GM21390 (cell line): ENCODE data around the gene MBD6.

Experiments used
- ATAC-seq: cut with Tn5 transposase; IDR thresholded peaks from one replicate; pipeline ENCODE4 v1.9.1; 2021; ENCODE audit not compliant: unreplicated experiment

Gene MBD6

DNA sequence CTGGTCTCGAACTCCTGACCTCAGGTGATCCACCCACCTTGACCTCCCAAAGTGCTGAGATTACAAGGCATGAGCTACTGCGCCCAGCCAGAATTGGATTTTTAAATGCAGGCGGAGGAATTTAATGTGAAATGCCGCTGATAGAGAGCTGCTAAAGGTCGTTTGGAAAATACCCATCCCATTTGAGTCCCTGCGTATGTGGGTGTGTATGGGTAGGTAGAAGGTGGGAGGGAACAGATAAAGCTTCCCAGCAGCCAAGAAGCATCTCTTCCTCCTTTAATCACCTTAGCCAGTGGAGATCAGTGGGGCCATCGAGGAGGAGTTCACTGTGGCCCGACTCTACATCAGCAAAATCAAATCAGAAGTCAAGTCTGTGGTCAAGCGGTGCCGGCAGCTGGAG, 52.2 kb downstream of the MBD6 start:
- no peak for ATAC-seq

DNA sequence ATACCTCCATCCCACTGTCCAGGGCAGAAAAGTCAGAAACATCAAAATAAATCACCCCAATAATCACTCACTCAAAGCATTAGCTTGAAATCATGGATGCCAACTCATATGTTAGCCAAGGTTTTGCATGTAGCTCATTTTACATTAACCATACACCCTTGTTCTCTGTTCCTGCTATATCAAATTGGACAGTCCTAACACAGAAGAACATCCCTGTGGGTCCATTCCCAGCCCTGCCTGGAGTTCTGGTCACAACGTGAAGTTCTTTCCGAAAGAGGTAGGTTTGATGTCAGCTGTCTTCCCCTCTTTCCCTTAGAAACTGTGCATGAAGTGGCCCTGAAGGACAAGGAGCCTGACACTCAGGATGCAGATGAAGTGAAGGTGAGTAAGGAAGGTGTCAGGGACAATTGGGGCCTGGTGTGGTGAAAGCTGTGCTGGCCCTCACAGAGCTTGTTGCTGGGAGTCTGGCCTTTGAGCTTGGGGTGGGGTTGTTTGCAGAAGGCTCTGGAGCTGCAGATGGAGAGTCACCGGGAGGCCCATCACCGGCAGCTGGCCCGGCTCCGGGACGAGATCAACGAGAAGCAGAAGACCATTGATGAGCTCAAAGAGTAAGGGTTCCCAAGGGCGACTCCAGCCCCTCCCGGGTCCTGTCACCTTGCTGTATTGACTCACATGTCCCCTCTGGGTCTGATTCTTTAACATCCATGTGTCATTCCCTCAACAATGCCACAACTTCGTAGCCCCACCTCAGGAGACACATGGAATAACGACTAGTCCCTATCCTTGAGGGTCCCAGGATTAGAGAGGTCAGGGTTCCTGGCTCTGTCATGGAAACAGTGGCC, 53.4 kb downstream of the MBD6 start:
- ATAC-seq: no peak

DNA sequence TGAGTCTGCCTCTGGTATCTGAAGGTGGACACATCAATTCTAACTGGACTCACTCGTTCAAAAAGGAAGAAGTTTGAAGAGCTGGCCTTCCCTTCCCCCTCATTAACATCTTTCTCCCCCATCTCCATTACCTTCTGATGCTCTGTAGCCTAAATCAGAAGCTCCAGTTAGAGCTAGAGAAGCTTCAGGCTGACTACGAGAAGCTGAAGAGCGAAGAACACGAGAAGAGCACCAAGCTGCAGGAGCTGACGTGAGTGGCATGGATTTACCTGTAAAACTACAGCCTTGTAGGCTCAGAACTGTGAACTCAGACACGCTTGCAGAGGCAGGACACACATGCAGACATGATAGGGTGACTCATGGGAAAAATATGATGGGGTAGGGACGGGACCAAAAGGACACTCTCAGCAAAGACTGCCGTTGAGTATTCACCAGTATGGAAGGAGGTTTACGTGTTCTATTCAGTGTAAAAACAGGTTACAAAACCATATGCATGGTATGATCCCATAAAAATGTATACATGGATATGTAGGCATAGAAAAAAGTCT, 54.1 kb downstream of the MBD6 start:
- ATAC-seq: no peak

DNA sequence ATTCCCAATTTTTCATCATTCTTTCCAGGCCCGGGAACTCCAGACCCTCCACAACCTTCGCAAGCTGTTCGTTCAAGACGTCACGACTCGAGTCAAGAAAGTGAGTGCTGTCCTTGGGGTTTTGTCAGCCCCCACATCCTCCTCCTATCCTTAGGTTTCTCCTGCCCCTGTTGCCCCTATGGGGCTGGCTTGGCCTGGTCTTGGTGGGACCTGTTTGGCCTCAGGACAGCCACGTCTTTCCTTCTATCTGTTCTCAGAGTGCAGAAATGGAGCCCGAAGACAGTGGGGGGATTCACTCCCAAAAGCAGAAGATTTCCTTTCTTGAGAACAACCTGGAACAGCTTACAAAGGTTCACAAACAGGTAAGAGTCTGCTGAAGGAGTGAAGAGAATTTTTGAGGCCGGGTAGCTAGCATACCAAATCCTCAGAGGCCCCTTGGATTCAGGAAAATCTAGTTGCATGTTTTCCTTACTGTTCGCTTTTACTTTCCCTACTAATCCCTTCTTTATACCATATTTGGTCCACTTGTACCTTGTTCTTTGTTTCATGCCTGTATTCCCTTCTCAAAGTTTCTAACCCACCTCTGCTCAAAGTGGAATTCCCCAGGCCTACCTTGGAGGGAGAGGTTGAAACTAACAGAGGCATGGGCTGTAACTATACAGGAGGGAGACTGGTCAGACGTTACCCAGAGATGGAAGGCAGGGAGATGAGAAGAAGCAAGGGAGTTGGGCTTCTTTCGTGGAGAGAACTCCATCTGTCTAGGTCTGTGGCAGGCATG, 55.5 kb downstream of the MBD6 start:
- no peak for ATAC-seq

DNA sequence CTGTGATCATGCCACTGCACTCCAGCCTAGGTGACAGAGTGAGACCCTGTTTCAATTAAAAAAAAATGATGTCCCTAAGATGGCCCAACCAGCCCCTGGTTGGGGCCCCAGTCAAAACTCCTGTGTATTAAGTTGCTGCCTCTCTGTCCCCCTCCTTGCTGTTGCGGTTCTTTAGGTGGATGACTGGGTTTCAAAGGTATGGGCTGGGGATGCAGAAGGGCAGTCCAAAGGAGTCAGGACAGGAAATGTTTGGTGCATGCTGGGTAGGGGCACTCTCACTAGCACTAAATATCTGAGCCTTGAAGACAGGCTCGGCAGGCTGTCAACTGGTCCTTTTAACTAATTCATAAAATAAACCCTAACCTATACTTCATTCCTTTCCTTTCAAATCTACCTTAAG, 56.4 kb downstream of the MBD6 start:
- no peak for ATAC-seq
